ENCODE results near the gene ARFGEF3. TPM values are rescaled to one million over a fixed set of nuclear protein-coding genes. Genes with fewer than 3 reads are reported as not detected.
A peak's percentile ranks its signal among the peaks of the same experiment; 100 is the strongest.
"Not testable (repeated sequence)": the region's sequence is repeated elsewhere in the genome, so short reads cannot be mapped to it uniquely, and the experiment has no call there.

ARFGEF3 gene, protein sequence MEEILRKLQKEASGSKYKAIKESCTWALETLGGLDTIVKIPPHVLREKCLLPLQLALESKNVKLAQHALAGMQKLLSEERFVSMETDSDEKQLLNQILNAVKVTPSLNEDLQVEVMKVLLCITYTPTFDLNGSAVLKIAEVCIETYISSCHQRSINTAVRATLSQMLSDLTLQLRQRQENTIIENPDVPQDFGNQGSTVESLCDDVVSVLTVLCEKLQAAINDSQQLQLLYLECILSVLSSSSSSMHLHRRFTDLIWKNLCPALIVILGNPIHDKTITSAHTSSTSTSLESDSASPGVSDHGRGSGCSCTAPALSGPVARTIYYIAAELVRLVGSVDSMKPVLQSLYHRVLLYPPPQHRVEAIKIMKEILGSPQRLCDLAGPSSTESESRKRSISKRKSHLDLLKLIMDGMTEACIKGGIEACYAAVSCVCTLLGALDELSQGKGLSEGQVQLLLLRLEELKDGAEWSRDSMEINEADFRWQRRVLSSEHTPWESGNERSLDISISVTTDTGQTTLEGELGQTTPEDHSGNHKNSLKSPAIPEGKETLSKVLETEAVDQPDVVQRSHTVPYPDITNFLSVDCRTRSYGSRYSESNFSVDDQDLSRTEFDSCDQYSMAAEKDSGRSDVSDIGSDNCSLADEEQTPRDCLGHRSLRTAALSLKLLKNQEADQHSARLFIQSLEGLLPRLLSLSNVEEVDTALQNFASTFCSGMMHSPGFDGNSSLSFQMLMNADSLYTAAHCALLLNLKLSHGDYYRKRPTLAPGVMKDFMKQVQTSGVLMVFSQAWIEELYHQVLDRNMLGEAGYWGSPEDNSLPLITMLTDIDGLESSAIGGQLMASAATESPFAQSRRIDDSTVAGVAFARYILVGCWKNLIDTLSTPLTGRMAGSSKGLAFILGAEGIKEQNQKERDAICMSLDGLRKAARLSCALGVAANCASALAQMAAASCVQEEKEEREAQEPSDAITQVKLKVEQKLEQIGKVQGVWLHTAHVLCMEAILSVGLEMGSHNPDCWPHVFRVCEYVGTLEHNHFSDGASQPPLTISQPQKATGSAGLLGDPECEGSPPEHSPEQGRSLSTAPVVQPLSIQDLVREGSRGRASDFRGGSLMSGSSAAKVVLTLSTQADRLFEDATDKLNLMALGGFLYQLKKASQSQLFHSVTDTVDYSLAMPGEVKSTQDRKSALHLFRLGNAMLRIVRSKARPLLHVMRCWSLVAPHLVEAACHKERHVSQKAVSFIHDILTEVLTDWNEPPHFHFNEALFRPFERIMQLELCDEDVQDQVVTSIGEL (N-terminal part only)
- total RNA-seq = 40.1 TPM

DNA sequence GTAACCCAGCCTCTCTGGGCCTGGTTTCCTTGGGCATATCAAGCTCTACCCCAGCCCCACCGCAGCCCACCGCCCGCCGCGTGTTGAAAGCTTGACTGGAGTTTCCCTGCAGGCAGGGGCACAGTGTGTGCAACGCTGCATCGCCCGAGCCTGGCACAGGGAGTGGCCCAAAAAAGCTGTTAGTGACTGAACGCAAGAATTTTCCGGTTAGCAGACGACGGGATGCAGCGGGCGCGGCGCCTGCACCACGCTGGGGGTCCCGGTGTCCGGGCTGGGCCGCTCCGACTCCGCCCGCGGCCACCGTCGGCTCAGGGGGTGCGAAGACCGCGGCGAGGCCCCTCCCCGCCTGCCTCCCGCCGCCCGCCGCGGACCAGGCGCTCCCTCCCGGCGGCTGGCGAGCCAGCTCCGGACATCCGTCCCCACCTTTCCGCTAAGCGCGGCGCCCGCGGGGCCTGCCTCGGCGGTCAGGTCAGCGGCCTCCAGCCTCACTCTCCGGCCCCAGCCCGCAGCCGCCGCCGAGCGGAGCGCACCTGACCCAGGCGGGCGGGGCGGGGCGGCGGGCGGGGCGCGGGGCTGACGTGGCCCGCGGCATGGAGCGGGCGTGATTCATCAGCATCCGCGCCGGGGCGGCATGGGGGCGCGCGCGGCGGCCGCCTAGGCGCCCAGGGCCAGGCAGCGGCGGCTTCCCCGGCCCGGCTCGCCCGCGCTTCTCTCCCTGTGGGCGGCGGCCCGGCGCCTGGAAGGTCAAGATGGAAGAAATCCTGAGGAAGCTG is at the start of gene ARFGEF3:
Gene ARFGEF3 (plus strand): TSS at position 602 of the 773 bp plus-strand sequence. CDS start 148 bp downstream, at position 750.
- DNase-seq (ENCODE audit: low spot score) = peak; percentile 52

DNA sequence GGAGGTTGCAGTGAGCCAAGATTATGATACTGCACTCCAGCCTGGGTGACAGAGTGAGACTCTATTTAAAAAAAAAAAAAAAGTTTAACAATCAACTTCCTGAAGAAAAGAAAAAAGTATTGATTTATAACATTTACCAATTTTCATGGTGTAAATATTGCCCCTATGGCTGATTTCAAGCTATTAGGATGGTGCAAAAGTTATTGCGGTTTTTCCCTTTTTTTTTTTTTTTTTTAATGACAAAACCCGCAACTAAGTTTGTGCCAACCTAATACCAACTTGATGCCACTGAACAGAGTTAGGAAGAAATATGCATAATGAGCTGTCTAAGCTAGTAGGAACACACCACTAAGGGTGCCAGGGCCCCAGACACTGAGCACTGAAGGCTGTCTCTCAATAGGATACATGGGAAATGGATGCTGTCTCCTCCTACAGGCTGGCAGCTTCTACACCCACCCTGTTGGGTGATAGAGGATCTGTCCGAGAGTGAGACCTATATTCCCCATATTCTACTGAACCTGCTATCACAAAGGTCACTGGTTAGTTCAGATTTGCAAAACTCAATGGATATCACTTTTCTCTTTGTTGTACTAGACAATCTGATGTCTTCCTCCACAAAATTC is 48.0 kb upstream of the ARFGEF3 start:
- DNase-seq (ENCODE audit: low spot score) = no peak

DNA sequence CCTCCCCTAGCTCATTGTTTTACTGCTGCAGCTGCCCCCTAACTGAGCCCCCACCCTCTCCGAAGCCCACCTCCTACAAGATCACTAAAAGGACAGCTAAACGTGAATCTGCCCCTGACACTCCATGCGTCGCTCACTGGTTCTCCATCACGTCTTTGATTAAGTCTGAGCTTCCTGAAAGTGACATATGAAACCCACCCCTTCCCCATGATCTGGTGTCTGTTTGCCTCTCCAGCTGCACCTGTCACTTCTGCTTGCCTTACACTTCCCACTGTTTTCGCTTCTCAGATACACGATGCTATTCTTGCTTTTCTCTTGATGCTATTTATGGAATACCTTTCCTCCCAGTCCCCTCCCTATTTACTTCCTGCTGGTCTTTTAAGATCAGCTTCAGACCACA is 46.5 kb upstream of the ARFGEF3 start:
- DNase-seq (ENCODE audit: low spot score) = no peak

DNA sequence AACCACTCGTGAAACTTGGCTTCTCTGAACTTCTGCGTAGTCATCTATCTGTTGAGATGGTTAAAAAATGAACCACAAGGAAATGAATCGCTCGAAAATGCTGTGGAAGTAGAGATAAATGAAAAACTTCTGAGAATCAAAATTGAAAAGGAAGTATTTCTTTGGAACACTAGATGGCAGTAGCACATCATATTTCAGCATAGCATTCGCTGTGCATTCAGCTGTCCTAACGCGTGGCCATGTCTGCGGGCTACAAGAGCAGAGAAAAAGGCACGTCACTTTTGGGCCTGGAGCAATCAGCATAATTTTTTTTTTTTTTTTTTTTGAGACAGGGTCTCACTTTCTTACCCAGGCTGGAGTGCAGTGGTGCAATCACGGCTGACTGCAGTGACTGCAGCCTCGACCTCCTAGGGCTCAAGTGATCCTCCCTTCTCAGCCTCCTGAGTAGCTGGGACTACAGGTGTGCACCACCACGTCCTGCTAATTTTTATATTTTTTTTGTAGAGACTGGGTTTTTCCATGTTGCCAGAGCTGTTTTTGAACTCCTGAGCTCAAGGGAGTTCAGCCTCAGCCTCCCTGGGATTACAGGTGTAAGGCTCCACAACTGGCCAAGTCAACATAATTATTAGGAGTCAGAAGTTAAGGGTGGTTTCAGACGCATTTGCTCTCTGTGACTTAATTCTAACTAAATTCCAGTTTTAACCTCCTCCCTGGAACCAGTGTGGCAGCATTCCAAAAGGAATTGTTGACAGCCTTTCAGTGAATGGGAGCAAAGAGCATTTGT is 45.7 kb upstream of the ARFGEF3 start:
- no peak for DNase-seq (ENCODE audit: low spot score)

DNA sequence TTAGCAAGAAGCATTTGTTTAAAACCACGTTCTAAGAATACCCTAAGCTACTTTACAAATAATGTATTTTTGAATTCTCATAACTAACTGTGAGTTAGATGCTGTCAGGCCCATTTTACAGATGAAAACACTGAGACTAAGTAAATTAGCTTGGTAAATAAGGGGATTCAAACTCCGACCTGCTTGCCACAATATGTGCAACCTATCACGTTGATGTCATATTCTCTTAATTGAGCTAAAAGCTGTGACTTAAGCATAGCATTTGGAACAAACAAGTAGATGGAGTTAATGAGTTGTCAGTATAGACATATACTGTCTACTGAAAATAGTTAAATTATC is 45.1 kb upstream of the ARFGEF3 start:
- no peak for DNase-seq (ENCODE audit: low spot score)

DNA sequence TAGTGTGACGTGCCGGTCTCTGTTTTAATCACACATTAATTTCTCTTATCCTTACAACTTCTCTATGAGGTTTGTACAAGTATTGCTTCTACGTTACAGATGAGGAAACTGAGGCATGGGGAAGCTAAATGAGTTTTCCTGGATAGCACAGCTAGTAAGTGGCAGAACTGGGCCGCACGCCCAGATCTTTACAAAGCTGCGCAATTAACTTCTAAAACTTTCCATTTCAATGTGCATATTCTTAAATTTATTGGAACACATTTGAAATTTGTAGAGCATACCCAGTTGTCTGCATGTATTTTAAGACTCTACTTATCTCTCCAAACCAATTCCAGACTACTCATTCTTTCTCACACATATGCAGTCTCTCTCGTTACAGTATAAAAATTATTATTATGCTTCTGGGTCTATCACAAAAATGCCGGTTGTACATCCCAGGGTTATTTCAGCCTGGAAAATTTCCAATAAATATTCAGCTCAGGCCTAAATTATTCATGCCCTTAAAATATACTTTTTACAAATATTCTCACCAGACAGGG is 44.3 kb upstream of the ARFGEF3 start:
- no peak for DNase-seq (ENCODE audit: low spot score)

DNA sequence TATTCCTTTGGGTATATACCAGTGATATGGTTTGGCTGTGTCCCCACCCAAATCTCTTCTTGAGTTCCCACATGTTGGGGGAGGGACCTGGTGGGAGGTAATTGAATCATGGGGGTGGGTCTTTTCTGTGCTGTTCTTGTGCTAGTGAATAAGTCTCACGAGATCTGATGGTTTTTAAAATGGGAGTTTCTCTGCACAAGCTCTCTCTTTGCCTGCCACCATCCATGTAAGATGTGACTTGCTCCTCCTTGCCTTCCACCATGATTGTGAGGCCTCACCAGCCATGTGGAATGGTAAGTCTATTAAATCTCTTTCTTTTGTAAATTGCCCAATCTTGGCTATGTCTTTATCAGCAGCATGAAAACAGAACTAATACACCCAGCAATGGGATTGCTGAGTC is 42.5 kb upstream of the ARFGEF3 start:
- DNase-seq (ENCODE audit: low spot score) = not testable (repeated sequence)

DNA sequence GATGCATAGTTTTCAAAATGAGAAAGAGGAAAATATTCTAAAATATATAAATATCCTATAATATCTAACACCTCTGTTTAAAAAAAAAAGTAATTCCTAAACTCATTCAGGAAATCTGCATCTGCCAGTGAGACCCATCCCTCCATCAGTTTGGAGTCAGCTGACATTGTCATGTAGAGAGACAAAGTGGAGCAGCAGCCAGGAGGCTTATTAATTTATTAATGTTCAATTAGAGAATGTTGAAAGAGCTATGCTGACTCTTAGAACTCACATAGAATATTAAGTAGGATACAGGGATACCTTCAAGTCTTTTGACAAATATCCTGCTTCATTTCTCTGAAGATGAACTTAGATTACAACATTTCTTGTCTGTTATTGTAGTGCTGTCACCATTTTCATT is 41.8 kb upstream of the ARFGEF3 start:
- no peak for DNase-seq (ENCODE audit: low spot score)

DNA sequence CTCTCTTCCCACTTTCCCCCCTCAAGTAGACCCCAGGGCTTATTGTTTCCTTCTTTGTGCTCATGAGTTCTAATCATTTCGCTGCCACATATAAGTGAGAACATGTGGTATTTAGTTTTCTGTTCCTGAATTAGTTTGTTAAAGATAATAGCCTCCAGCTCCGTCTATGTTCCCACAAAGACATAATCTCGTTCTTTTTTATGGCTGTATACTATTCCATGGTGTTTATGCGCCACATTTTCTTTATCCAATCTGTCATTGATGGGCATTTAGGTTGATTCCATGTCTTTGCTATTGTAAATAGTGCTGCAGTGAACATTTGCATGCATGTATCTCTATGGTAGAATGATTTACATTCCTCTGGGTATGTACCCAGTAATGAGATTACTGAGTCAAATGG is 37.6 kb upstream of the ARFGEF3 start:
- DNase-seq (ENCODE audit: low spot score) = no peak

DNA sequence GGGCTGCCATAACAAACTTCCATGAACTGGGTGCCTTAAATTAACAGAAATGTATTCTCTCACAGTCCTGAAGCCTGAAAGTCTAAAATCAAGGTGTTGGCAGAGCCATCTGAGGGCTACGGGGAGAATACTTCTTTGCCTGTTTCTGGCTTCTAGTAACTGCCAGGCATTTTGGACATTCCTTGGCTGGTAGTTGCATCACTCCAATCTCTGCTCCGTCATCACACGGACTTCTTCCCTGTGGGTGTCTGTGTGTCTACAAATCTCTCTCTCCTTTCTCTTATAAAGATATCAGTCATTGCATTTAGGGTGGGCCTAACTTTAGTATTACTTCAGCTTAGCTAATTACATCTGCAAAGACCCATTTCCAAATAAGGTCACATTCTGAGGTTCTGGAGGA is 33.6 kb upstream of the ARFGEF3 start:
- DNase-seq (ENCODE audit: low spot score) = no peak

DNA sequence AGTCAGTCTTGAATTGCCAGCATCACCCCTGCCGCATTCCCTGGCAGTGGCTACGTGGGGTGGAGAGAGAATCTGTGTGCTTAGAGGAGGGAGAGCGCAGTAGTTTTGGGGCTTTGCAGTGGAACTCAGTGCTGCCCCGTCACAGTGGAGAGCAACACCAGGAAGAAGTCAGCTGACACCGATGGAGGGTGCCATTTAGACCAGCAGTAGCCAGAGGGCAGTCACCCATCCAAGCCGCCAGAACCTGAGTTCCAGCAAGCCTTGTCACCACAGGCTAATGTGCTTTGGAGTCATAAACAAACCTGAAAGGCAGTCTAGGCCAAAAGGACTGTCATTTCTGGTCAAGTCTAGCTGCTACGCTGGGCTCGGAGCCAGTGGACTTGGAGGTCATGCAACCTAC is 32.5 kb upstream of the ARFGEF3 start:
- no peak for DNase-seq (ENCODE audit: low spot score)

DNA sequence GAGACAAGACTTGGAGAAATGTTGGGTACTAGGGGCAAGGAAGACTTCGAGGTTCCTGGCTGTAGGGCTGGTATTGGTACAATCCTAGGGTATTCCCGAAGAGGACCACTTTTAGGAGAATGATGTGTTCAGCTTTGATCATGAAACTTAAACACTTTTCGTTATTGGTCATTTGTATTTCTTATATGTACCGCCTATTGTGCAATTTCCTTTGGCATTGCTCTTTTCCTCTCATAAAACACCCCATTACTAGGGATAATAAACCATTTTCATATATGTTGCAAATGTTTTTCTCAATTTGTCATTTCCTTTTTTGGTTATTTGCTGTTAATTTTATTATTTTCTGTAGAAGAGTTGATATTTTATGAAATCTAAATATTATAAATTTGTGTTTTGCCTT is 18.9 kb upstream of the ARFGEF3 start:
- DNase-seq (ENCODE audit: low spot score) = no peak

DNA sequence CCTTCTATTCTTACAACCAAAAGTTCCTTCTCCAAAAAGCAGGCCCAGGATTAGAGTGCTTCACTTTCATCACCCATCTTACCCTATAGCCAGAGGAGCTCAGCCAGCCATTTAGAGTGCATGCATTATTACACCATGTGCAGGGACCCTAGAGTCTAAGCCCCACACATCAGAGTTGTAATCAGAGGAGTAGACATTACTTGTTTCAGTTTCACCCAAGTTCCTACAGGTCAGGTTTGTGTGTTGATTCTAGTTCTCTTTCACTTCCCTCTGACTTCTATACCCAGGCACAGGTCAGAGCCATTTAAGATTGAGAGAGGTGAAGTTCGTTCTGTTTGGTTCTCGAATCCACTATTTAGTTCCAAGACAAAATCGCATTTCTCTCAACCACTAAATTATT is 16.3 kb upstream of the ARFGEF3 start:
- DNase-seq (ENCODE audit: low spot score) = no peak

DNA sequence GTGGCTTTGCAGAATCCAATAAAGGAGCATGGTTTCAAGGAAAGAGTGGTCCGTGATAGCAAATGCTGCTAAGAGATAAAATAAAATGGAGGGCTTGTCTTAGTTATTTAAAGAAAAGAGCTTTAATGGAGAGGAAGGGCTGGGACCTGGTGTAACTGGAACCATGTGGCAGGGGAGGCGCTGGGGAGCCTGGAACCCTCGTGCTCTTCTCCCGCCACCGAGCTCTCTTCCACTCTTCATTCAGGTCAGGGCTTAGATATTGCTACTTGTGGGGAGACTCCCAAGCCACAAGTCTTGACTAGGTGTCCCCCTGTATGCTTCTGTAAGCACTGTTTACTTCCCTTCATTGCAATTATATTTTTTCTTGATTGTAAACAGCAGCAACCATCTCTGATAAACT is 15.2 kb upstream of the ARFGEF3 start:
- DNase-seq (ENCODE audit: low spot score) = no peak

DNA sequence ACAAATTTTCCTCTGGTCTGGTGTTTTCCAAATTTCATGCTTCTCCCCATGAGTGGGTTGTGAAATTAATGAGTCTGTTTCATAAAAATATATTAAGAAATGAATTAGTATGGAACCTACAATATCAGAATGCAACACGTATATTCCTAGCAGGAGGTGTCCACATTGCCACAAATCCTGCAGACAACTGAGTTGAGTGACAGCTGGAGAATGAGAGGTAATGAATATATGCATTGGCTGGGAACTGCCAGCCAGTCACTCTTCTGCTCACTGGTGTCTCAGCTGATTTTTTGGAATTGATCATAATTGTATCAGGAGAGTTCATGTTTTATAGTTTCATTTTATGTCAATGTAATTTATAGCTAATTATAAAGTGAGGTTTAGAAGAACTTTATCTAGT is 6.3 kb upstream of the ARFGEF3 start:
- DNase-seq (ENCODE audit: low spot score) = no peak

DNA sequence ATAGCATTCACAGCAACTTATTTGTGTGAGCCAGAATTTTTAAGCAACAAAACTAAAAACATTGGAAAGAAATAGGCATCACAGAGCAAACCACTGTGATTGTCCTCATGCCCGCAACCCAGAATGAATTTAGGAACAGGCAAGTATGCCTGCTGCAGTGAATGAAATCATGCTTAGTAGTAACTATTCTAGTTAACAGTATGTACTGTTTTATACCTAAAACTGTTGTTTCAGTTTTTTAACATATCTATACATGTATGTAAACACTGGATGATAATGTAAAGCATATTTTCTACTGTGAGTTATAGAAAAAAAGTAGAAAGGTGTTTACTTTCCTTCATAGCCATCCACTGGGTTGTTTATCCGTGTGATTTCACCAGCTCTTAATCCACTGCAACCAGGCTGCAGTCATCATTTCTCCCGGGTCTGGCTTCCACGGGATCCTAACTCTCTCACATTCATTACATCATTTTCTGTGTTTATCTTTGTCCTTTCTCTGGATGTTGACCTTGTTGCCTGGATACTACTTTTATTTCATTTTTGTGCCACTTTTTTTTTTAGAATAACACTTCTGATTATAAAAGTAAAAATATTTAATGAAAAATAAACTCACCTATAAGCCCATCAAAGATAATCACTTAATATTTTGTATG is 3.6 kb upstream of the ARFGEF3 start:
- DNase-seq (ENCODE audit: low spot score) = no peak

DNA sequence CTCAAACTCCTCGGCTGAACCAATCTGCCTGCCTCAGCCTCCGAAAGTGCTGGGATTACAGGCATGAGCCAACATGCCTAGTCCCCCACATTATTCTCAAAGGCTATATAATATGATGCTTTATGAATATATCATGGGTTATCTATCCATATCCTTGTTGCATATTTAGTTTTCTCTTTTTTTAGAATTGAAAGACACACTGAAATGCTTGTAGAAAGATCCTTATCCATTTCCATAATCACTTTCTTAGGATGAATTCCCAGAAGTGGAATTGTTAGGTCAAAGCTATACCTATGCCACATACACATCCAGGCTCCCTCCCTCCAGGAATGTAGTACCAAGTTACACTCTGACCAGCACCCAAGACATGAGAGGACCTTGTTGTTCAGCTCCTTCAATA is 2.5 kb upstream of the ARFGEF3 start:
- no peak for DNase-seq (ENCODE audit: low spot score)

DNA sequence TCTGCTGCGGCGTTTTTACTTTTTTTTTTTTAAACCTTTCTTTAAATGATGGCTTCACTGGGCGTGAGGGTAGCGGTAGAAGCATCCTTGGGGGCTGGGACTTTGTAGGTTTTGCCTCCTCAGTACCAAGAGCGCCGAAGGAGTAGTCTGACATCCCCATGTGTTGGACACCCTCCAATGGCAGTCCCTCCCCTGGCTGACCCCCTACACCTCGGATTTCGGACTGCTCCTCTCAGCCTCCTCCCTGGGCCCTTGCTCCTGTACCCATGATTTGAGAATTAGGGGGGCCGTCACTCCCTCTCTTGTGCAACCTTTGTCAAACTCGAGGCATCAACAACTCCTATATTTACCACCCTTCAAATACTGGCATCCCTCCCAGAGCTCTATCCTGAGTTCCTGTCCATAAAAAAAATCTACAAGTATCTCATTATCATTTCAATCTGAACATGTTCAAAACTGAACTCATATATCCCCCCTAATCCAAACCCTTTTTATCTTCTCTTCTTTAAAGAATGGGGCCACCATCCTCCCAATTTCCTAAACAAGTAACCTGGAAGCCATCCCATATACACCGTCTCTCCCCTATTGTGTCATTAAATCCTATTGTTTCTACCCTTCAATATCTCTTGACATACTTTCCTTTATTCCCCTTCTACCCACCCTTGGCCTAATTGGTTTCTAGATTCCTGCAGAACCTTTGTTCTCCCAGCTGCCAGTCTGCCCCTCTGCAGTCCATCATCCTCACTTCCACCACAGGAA is 1.2 kb upstream of the ARFGEF3 start:
- DNase-seq (ENCODE audit: low spot score) = no peak

DNA sequence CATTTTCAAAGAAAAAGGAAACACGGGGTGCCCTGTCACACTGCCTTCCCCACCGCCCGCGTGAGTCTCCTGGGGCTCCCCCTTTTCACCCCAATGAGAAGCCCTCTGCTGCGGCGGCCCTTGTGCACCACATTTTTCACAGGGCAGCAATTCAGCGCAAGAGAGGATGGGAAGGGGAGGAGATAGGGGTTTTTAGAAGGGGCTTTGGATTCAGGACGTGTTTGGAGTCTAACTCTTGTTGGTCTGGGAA is 726 bp upstream of the ARFGEF3 start:
- DNase-seq (ENCODE audit: low spot score) = no peak

All from ureter (tissue), 1 donor.